HepG2 (cell line): ENCODE results near the gene LIN28B. TPM values are rescaled to one million over a fixed set of nuclear protein-coding genes. Genes with fewer than 3 reads are reported as not detected.

ENCODE experiments used
- ARID2 ChIP-seq: sonication (generic); formaldehyde crosslinking; IDR thresholded peaks from 2 replicates; pipeline ENCODE4 v1.8.1; 2022; ENCODE audit warnings: mild to moderate bottlenecking, missing genetic modification reagents, borderline replicate concordance
- ARNT ChIP-seq: fragments of 450-650 bp; IDR thresholded peaks from 2 replicates; pipeline ENCODE4 v1.6.1; 2017
- BHLHE40 ChIP-seq: IDR thresholded peaks from 2 replicates; pipeline ENCODE4 v1.6.1; 2011; ENCODE audit warnings: low read length, improper control_type of control experiment
- HHEX ChIP-seq: IDR thresholded peaks from 2 replicates; pipeline ENCODE4 v1.6.1; 2016; ENCODE audit warnings: control low read depth
- MED8 ChIP-seq: sonication (generic); formaldehyde crosslinking; IDR thresholded peaks from 2 replicates; pipeline ENCODE4 v1.8.1; 2023; ENCODE audit warnings: mild to moderate bottlenecking, missing genetic modification reagents; ENCODE audit not compliant: insufficient replicate concordance
- PATZ1 ChIP-seq: sonication (generic); formaldehyde crosslinking; IDR thresholded peaks from 2 replicates; pipeline ENCODE4 v1.4.0; 2020; ENCODE audit warnings: missing genetic modification reagents
- PHF5A ChIP-seq: IDR thresholded peaks from one replicate; pipeline ENCODE4 v1.6.1; 2018; ENCODE audit warnings: low read depth, missing genetic modification reagents; ENCODE audit not compliant: unreplicated experiment
- SMARCC2 ChIP-seq: fragments of 450-650 bp; IDR thresholded peaks from 2 replicates; pipeline ENCODE4 v1.6.1; 2017; ENCODE audit warnings: antibody characterized with exemption, mild to moderate bottlenecking
- SNAPC2 ChIP-seq: sonication (generic); formaldehyde crosslinking; IDR thresholded peaks from 2 replicates; pipeline ENCODE4 v1.8.1; 2022; ENCODE audit warnings: mild to moderate bottlenecking, missing genetic modification reagents
- SUZ12 ChIP-seq: fragments of 150-350 bp; IDR thresholded peaks from 2 replicates; pipeline ENCODE4 v1.6.1; 2014; ENCODE audit warnings: low read depth, low read length
- TAF1 ChIP-seq: sonication (generic); formaldehyde crosslinking; IDR thresholded peaks from 2 replicates; pipeline ENCODE4 v1.4.0; 2020; ENCODE audit warnings: missing genetic modification reagents
- TP53 ChIP-seq: sonication (generic); formaldehyde crosslinking; conservative IDR thresholded peaks from 2 replicates; pipeline ENCODE4 v1.4.0; 2020; ENCODE audit warnings: missing genetic modification reagents
- XRCC5 ChIP-seq: fragments of 200-400 bp; formaldehyde crosslinking; optimal IDR thresholded peaks from 2 replicates; pipeline ENCODE3; 2017; ENCODE audit warnings: mild to moderate bottlenecking, low read length
- ZBTB7B ChIP-seq: sonication (generic); formaldehyde crosslinking; IDR thresholded peaks from 2 replicates; pipeline ENCODE4 v1.4.0; 2020; ENCODE audit warnings: missing genetic modification reagents
- ZMYM4 ChIP-seq: sonication (generic); formaldehyde crosslinking; IDR thresholded peaks from 2 replicates; pipeline ENCODE4 v1.8.1; 2023; ENCODE audit warnings: mild to moderate bottlenecking, missing genetic modification reagents
- ZNF256 ChIP-seq: sonication (generic); formaldehyde crosslinking; conservative IDR thresholded peaks from 2 replicates; pipeline ENCODE4 v1.4.0; 2020; ENCODE audit warnings: missing genetic modification reagents
- ZNF274 ChIP-seq: sonication (generic); formaldehyde crosslinking; IDR thresholded peaks from 2 replicates; pipeline ENCODE4 v1.5.1; 2020; ENCODE audit warnings: mild to moderate bottlenecking, missing genetic modification reagents
- ZNF275 ChIP-seq: sonication (generic); formaldehyde crosslinking; IDR thresholded peaks from 2 replicates; pipeline ENCODE4 v1.8.0; 2022; ENCODE audit warnings: missing genetic modification reagents, mild to moderate bottlenecking, inconsistent platforms, borderline replicate concordance
- ZNF326 ChIP-seq: sonication (generic); formaldehyde crosslinking; IDR thresholded peaks from 2 replicates; pipeline ENCODE4 v1.4.0; 2020; ENCODE audit warnings: missing genetic modification reagents, borderline replicate concordance
- ZNF460 ChIP-seq: sonication (generic); formaldehyde crosslinking; IDR thresholded peaks from 2 replicates; pipeline ENCODE4 v1.5.1; 2020; ENCODE audit warnings: missing genetic modification reagents, mild to moderate bottlenecking, borderline replicate concordance
- ZNF501 ChIP-seq: sonication (generic); formaldehyde crosslinking; IDR thresholded peaks from 2 replicates; pipeline ENCODE4 v1.5.1; 2020; ENCODE audit warnings: mild to moderate bottlenecking, moderate library complexity, missing genetic modification reagents
- ZNF556 ChIP-seq: sonication (generic); formaldehyde crosslinking; IDR thresholded peaks from 2 replicates; pipeline ENCODE4 v1.4.0; 2020; ENCODE audit warnings: mild to moderate bottlenecking, missing genetic modification reagents, borderline replicate concordance
- ZNF558 ChIP-seq: sonication (generic); formaldehyde crosslinking; IDR thresholded peaks from 2 replicates; pipeline ENCODE4 v1.9.0; 2022; ENCODE audit warnings: mild to moderate bottlenecking, missing genetic modification reagents, borderline replicate concordance
- ZNF598 ChIP-seq: sonication (generic); formaldehyde crosslinking; IDR thresholded peaks from 2 replicates; pipeline ENCODE4 v1.5.1; 2020; ENCODE audit warnings: mild to moderate bottlenecking, missing genetic modification reagents, borderline replicate concordance
- ZSCAN31 ChIP-seq: sonication (generic); formaldehyde crosslinking; IDR thresholded peaks from 2 replicates; pipeline ENCODE4 v1.5.0; 2020; ENCODE audit warnings: low read depth, mild to moderate bottlenecking, missing genetic modification reagents
- polyA plus RNA-seq, 8 experiments: library from polyadenylated mRNA; depleted of rRNA in 3 of 8; stranded (reverse) in 7 of 8; unstranded in 1 of 8; fragments of >200 nt; fragmentation: Illumina TruSeq in 4 of 8; extraction: Trizol in 4 of 8; gene quantifications; 2 replicates each; pipeline versions ENCODE4 v1.2.1 to v1.2.3, GENCODE V29; 2011 to 2016; ENCODE audit warnings: low read depth in 4 of 8, missing spikeins in 1 of 8, mixed read lengths in 1 of 8; ENCODE audit not compliant: insufficient read depth in 1 of 8
- total RNA-seq, 5 experiments: library from RNA; depleted of rRNA; stranded (reverse); fragments of >200 nt; fragmentation: Illumina TruSeq; extraction: Trizol; gene quantifications; 2 replicates each; pipeline ENCODE4 v1.2.3, GENCODE V29; 2016; ENCODE audit warnings: low read depth in 1 of 5
- TF ChIP-seq, protein P1 (sequence below): sonication (generic); formaldehyde crosslinking; IDR thresholded peaks from 2 replicates; pipeline ENCODE4 v1.5.0; 2020; ENCODE audit warnings: missing genetic modification reagents, mild to moderate bottlenecking, borderline replicate concordance
- TF ChIP-seq, protein P2 (sequence below): sonication (generic); formaldehyde crosslinking; IDR thresholded peaks from 2 replicates; pipeline ENCODE4 v1.4.0; 2020; ENCODE audit warnings: missing genetic modification reagents, borderline replicate concordance

Gene LIN28B
- total and polyA plus RNA-seq, 2 of the 13 experiments (the other 11 are each of a cell fraction or from before 2014, with no cell fraction given), result 14.5 to 56.8 TPM

DNA sequence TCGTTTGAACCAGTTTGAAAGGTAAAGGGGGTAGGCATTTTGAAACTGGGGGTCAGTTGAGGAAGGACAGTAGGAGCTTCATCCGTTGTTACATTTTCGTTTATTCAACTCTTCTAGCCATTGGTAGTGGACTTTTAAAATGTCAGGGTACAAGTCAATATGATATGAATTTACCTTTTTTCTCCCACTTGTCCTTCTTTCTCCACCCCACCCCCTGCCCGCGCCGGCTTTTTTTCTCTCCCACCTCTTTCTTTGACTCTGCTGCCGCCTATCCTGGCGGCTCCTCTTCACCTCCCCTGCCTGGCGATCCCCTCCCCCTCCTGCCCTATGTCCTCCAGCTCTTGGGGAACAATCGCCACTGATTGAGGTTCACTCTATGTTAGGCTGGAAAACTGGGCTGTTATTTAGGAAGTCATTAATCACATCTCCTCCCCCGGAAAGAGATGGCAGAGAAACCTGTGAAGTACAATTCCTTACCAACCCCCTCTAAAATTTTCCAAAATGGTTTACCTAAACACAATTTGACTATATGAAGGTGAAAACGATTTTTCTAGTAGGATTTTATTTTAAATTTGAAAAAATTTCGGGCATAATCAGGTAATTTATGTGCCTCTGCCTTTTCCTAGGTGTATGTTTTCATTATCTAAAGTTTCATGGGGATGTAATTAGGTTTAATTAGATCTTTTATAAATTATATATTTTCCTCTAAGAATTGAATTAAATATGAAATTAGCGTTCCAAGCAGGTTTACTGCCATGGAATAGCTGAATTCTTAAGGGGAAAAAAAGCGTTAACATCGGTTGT is 778 bp upstream of the LIN28B start (continued):
- no peak for TF ChIP-seq ZBTB7B
- no peak for TF ChIP-seq ZNF558 (CRISPR knock-in tag)
- no peak for TF ChIP-seq ZNF274 (CRISPR knock-in tag)
- TF ChIP-seq SNAPC2, result no peak
- no peak for TF ChIP-seq PHF5A (CRISPR knock-in tag)
- no peak for TF ChIP-seq SMARCC2
- no peak for TF ChIP-seq TP53 (CRISPR knock-in tag)
- TF ChIP-seq ZNF326, result no peak
- no peak for TF ChIP-seq BHLHE40
- peak; percentile 71 for TF ChIP-seq ZMYM4
- no peak for TF ChIP-seq ZNF556
- TF ChIP-seq XRCC5, result peak; percentile 50
- TF ChIP-seq PATZ1 (CRISPR knock-in tag), result peak; percentile 61
- no peak for TF ChIP-seq ZSCAN31 (CRISPR knock-in tag)
- TF ChIP-seq HHEX (CRISPR knock-in tag), result no peak
- TF ChIP-seq SUZ12, result no peak
- no peak for TF ChIP-seq ZNF256 (CRISPR knock-in tag)
- TF ChIP-seq ZNF275 (CRISPR knock-in tag), result no peak
- TF ChIP-seq TAF1, result peak; percentile 63
- no peak for TF ChIP-seq ARNT
- no peak for TF ChIP-seq ZNF501 (CRISPR knock-in tag)
- TF ChIP-seq MED8 (CRISPR knock-in tag), result no peak
- TF ChIP-seq, protein P1, sequence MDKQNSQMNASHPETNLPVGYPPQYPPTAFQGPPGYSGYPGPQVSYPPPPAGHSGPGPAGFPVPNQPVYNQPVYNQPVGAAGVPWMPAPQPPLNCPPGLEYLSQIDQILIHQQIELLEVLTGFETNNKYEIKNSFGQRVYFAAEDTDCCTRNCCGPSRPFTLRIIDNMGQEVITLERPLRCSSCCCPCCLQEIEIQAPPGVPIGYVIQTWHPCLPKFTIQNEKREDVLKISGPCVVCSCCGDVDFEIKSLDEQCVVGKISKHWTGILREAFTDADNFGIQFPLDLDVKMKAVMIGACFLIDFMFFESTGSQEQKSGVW, result no peak
- no peak for TF ChIP-seq ARID2
- TF ChIP-seq, protein P2, sequence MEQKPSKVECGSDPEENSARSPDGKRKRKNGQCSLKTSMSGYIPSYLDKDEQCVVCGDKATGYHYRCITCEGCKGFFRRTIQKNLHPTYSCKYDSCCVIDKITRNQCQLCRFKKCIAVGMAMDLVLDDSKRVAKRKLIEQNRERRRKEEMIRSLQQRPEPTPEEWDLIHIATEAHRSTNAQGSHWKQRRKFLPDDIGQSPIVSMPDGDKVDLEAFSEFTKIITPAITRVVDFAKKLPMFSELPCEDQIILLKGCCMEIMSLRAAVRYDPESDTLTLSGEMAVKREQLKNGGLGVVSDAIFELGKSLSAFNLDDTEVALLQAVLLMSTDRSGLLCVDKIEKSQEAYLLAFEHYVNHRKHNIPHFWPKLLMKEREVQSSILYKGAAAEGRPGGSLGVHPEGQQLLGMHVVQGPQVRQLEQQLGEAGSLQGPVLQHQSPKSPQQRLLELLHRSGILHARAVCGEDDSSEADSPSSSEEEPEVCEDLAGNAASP (CRISPR knock-in tag), result no peak
- no peak for TF ChIP-seq ZNF598
- no peak for TF ChIP-seq ZNF460 (CRISPR knock-in tag)
